GM18867 (cell line): ENCODE measurements around the gene OR4C5.
"Not testable (repeated sequence)": the region's sequence is repeated elsewhere in the genome, so short reads cannot be mapped to it uniquely, and the experiment has no call there.

ENCODE experiments used
- ATAC-seq: cut with Tn5 transposase; IDR thresholded peaks from one replicate; pipeline ENCODE4 v1.9.1; 2021; ENCODE audit warnings: mild to moderate bottlenecking, moderate library complexity; ENCODE audit not compliant: unreplicated experiment

The OR4C5 gene

GRCh38 chr11:48366365-48366764, at the start of gene OR4C5:
OR4C5 (minus strand) TSS chr11:48366465; CDS start chr11:48366465, 0 bp downstream.
- ATAC-seq, result no peak

GRCh38 chr11:48384670-48385069, 18.4 kb upstream of the OR4C5 start:
- no peak for ATAC-seq

- not testable (repeated sequence) for ATAC-seq
Measured at GRCh38 chr11:48384151-48384550, 17.9 kb upstream of the OR4C5 start.

- ATAC-seq, result not testable (repeated sequence)
Measured at GRCh38 chr11:48361289-48361688, 5.0 kb downstream of the OR4C5 start.

GRCh38 chr11:48354677-48355076, 11.6 kb downstream of the OR4C5 start:
- ATAC-seq, result no peak

- ATAC-seq, result no peak
Measured at GRCh38 chr11:48354013-48354412, 12.3 kb downstream of the OR4C5 start.

GRCh38 chr11:48346286-48346685, 20.0 kb downstream of the OR4C5 start:
- not testable (repeated sequence) for ATAC-seq

GRCh38 chr11:48342505-48342904, 23.8 kb downstream of the OR4C5 start:
- not testable (repeated sequence) for ATAC-seq

- no peak for ATAC-seq
Measured at GRCh38 chr11:48341466-48341865, 24.8 kb downstream of the OR4C5 start.

- not testable (repeated sequence) for ATAC-seq
Measured at GRCh38 chr11:48324620-48325019, 41.6 kb downstream of the OR4C5 start, which contains the start of gene OR4C3. OR4C3 (plus strand) TSS chr11:48324920; CDS start chr11:48325022, 102 bp downstream.

- ATAC-seq, result not testable (repeated sequence)
Measured at GRCh38 chr11:48319813-48320212, 46.5 kb downstream of the OR4C5 start.
